ENCODE data around the gene ATRNL1. TPM values are rescaled to one million over a fixed set of nuclear protein-coding genes. Genes with fewer than 3 reads are reported as not detected.
"Not testable (repeated sequence)": the region's sequence is repeated elsewhere in the genome, so short reads cannot be mapped to it uniquely, and the experiment has no call there.

Gene ATRNL1
- total RNA-seq, 1 experiment from 2014 or later = 0.47 TPM

DNA sequence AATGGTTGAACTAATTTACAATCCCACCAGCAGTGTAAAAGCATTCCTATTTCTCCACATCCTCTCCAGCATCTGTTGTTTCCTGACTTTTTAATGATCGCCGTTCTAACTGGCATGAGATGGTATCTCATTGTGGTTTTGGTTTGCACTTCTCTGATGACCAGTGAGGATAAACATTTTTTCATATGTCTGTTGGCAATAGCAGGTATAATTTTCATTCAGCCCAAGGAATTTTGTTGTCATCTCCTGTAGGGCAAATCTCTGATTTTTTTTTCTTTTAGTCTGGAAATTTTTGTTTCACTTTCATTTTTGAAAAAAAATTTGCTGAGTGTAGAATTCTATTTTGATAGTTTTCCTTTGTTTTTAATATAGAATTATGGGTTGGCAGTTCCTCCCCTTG lies 114.1 kb downstream of the ATRNL1 start:
- peak; percentile 11 for DNase-seq (ENCODE audit: low read depth)

DNA sequence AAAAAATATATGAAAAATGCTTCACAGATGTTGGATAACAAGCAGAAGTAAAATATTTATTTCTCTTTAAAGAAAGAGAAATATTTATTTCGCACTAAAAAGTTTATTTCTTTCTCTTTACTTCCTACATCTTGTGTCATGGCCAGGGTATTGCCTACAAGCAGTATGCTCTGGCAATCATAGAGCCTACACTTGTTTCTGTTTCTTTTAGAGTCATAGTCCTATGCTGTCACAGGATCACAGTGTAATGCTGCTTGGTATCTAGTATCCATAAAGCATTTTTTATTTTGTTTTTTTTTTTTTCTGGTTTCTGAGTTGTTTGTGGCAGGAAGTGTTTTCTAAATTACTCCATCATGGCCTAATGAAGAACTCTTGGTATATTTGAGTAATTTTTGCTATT lies 116.0 kb downstream of the ATRNL1 start:
- DNase-seq (ENCODE audit: low read depth) = no peak

DNA sequence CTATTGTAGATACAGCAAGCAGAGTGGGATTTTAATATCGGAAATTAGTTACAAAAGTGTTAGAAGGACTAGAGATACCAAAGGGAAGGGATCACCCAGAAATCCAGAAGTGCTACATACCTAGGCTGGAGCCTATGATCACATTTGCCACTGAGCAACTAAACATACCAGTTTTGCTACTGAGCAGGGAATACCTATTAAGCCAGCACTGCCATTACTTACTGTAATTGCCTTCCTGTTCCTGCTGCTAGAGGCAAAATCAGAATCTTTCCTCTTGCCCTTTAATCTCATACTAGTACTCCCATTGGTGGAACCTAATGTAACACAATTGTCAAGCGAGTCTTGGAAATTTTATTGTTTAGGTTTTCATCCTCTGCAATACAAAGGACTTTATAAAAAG lies 121.7 kb downstream of the ATRNL1 start:
- DNase-seq (ENCODE audit: low read depth) = no peak

DNA sequence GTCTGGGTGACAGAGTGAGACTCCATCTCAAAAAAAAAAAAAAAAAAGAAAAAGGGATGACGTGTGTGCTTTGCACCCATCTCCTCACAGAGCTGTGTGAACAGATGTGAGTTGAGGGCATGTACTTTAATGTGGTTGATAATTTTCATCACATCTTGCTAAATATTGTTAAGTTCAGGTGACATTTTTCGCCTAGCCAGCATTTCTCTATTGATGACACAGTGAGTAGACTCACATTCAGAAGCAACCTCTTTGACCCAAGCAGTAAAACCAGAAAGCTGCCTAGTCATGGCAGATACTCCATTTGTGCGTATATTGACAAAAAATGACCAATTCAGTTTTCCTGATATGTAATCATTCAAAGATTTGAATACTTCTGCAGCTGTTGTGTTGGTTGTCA lies 126.0 kb downstream of the ATRNL1 start:
- no peak for DNase-seq (ENCODE audit: low read depth)

DNA sequence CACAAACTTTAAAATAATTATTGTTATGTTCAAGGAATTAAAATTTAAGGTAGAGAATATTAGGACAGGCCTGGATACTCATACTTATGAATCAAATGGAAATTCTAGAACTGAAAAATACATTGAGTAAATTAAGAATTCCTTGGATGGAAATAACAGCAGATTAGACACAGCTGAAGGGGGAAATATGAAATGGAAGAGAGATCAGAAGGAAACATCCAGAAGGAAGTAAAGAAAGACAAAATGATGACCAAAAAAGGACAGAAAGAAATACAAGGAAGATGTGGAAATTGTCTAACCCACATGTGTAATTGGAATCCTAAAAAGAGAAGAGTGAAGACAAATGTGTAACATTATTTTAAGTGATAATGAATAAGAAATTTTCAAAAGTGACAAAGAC lies 128.9 kb downstream of the ATRNL1 start:
- DNase-seq (ENCODE audit: low read depth) = no peak

DNA sequence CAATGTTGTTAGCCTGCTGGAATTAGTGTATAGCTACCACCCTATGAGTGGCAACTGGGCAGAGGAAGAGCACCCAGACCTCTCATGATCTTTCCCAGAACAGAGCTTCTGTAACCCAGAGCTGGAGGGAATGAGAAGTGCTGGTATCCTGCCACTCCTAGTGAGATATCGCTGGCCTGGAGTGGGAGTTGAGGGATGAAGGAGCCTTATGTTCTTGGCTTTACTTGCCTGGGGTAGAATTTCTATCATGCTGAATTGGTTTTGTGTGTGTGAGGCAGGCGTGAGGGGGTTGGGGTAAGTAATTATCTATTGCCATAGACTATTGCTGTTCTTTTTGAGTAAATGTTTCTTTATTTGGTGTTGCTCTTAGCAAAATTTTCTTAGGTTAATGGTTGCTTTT lies 146.6 kb downstream of the ATRNL1 start:
- no peak for DNase-seq (ENCODE audit: low read depth)

DNA sequence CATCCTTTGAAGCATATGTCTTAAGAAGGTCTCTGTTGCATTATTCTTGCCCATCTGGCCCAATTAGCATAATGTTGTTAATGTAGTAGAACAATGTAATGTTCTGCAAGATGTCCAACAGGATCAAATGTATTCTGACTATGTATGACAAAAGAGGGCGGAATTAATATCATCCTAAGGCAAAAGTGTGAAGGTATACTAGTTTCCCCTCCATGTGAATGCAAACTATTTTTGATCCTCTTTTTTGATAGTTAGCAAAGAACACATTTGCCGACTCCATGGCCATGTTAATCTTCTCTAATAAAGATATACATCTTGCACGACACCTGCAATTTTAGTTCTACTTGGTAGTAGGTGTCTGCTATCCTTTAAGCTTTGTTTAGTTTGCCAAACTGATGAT lies 157.6 kb downstream of the ATRNL1 start:
- DNase-seq (ENCODE audit: low read depth) = no peak

DNA sequence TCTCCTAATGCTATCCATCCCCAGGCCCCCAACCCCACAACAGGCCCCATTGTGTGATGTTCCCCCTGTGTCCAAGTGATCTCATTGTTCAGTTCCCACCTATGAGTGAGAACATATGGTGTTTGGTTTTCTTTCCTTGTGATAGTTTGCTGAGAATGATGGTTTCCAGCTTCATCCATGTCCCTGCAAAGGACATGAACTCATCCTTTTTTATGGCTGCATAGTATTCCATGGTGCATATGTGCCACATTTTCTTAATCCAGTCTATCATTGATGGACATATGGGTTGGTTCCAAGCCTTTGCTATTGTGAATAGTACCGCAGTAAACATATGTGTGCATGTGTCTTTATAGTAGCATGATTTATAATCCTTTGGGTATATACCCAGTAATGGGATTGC lies 160.6 kb downstream of the ATRNL1 start:
- DNase-seq (ENCODE audit: low read depth) = not testable (repeated sequence)

DNA sequence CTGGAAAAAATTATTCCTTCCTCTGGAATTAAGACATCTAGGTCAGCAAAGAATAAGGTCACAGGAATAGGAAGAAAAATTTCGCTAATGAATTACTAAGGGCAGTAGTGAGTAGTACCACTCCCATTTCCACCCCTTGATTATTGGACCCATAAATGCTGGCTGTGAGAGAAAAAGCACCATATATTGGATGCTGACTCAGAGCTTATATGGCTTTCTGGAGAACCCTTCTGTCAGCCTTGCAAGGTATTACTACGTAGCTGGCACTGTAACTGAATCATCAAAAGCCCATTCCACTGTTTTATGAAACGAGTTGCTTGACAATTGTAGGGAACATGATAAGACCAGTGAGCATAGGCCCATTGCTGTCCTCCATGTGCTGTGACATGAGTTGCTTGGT lies 179.3 kb downstream of the ATRNL1 start:
- DNase-seq (ENCODE audit: low read depth) = no peak

DNA sequence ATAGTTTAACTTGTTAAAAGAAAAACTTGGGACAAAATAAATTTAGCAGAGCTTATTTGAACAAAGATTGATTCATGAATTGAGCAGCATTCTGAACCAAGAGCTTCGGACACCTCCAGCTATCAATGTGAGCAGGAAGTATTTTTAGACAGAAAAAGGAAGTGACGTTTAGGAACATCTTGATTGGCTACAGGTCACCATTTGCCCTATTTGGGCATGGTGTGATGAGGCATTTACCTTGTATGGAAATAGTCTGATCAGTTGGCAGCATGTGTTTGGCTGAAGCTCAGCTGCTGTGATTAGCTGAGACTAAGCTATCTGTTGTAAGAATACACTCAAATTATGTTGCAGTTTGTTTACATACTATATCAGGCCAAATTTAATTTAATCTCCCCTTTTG lies 185.1 kb downstream of the ATRNL1 start:
- peak; percentile 15 for DNase-seq (ENCODE audit: low read depth)

DNA sequence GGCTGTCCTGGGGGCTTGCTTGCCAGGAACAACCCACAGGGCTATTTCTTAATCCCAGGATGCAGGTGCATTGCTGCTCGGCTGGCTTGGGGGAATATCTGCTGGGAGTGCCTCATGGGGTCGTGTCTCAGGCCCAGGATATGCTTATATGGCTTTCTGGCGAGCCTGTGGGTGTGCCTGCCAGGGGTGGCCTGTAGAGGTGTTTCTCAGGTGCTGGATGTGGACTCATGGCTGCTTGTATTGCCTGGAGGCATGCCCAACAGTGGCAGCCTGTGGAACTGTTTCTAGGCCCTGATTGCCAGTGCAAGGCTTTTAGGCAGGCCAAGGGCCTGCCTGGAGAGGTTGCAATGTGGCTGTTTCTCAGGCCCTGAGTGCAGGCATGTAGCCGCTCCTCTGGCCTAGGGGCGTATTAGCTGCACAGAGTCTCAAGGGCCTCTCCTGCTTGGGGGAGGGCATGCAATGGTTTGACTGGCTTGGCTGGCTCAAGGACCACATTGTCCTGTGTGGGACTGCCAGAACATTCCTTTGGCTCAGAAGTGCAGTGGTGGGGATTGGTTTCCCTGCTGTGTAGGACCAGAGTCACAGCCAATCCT lies 202.1 kb downstream of the ATRNL1 start:
- DNase-seq (ENCODE audit: low read depth) = no peak

DNA sequence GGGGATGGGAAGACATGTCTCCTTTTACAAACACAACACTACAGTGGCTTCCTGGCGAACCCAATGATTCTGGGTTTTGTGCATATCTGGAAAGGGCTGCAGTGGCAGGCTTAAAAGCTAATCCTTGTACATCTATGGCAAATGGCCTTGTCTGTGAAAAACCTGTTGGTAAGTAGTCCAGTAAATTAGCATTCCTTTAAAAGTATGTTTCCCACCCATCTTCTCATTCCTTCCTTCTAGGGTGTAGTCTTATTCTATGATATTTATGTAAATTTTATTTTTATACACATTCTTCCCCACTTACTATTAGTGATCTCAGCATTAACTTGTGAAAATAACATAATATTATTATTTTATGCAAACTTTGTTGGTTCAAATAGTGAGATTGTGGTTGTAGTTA lies 206.9 kb downstream of the ATRNL1 start:
- no peak for DNase-seq (ENCODE audit: low read depth)

DNA sequence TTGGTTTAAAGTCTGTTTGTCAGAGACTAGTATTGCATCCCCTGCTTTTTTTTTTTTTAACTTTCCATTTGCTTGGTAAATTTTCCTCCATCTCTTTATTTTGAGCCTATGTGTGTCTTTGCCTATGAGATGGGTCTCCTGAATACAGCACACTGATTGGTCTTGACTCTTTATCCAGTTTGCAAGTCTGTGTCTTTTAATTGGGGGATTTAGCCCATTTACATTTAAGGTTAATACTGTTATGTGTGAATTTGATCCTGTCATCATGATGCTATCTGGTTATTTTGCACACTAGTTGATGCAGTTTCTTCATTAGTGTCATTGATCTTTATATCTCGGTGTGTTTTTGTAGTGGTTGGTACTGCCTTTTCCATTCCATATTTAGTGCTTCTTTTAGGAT lies 226.5 kb downstream of the ATRNL1 start:
- not testable (repeated sequence) for DNase-seq (ENCODE audit: low read depth)

DNA sequence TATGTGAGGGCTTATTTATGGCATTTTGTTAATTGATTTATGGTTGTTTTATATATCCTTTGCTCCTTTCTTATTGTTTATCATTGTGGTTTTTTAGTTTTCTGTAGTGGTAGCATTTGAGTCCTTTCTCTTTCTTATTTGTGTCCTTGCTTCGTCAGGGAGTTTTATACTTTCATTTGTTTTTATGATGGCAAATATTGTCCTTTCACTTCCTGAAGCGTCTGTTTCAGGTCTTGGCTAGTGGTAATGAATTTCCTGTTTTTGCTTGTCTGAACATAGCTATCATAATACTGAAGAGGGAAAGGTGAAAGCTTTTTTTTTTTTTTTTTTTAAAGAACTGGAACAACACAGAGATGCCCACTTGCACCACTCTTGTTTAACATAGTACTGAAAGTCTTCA lies 228.2 kb downstream of the ATRNL1 start:
- no peak for DNase-seq (ENCODE audit: low read depth)

DNA sequence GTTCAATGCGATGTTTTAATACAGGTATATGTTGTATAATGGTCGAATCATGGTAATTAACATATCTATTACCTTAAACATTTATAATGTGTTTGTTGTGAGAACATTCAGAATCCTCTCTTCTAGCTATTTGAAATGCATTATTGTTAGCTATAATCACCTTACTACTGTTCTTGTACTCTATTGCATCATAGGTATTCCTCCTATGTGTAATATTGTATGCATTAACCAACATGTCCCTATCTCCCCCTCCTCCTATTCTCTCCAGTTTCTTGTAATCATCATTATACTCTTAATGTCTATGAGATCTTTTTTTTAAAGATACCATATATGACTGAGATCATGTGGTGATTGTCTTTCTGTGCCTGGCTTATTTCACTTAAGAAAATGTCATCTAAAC lies 235.2 kb downstream of the ATRNL1 start:
- no peak for DNase-seq (ENCODE audit: low read depth)

DNA sequence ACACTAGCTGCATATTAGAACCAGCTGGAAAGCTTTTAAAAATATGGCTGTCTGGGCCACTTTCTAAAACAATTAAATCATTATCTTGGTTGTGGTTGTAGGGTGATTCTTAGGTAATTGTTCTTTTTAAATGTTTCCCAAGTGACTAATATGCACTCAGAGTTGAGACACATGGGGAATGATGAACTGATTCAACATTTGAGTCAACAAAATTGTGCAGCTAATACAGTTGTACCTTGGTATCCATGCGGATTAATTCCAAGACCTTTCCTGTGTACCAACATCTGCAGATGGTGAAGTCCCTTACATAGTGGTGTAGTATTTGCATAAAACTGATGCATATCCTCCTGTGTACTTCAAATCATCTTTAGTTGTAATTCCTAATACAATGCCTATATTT lies 242.2 kb downstream of the ATRNL1 start:
- peak; percentile 45 for DNase-seq (ENCODE audit: low read depth)

DNA sequence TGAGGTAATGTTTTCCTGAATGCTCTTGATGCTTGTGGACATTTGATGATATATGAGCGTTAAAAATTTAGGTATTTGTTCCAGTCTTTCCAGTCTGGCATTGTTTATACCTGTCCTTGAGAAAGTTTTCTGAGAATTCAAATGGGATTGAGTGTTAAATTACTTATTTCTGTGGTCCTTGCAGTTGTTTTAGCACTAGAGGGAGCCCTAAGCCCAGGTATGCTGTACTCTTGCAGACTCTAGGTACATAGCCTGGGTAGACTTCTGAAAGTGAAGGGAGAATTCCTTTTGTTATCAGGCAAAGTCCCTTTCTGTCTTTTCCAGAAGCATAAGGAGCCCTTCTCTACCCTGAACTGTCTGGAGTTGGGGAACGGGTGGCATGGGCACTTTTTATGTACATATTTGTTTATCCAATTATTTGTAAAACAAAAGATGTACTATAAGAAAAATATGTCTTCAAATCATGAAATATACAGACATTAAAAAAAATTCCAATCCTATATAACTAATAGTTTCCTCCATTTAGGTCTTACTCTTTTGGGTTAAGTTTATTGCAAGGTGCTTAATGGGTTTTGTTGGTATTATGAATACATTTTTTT lies 262.1 kb downstream of the ATRNL1 start:
- DNase-seq (ENCODE audit: low read depth) = peak; percentile 37

DNA sequence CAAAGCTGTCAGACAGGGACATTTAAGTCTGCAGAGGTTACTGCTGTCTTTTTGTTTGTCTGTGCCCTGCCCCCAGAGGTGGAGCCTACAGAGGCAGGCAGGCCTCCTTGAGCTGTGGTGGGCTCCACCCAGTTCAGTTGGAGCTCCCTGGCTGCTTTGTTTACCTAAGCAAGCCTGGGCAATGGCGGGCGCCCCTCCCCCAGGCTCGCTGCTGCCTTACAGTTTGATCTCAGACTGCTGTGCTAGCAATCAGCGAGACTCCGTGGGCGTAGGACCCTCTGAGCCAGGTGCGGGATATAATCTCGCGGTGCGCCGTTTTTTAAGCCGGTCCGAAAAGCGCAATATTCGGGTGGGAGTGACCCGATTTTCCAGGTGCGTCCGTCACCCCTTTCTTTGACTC lies 274.8 kb downstream of the ATRNL1 start:
- DNase-seq (ENCODE audit: low read depth) = not testable (repeated sequence)

DNA sequence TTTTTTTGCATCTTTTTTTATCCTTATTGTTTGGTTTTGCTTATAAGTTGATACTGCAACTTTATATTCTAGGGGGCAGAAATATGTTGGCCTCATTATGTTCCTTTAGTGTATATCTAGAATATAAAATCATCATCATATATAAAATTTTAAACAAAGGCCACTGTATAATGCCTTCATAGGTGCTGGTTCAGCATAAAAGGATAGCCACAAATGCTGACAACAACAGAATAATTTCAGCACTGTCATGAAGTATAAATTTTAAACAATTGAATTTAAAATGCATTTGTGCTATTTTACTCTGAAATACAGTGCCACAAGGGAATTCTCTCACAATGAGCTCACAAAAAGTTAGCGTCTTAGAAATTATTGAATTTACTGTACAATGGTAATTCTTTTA lies 285.9 kb downstream of the ATRNL1 start:
- DNase-seq (ENCODE audit: low read depth) = no peak

DNA sequence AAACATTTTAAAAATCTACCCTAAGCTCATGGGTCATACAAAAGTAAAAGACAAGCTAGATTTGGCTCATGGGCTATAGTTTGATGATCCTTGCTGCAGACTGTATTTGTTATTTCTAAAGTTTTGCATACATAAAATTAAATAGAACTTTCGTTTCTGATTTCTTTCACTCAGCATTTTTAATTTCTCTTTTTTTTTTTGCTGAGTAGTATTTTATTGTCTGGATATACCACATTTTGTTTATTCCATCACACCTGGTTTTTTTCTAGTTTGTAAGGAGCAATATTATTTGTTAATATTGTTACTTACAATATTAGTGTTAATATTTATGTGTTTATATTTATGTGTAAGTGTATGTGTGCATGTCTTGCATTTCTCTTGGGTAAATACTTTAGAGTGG lies 291.5 kb downstream of the ATRNL1 start:
- DNase-seq (ENCODE audit: low read depth) = no peak

DNA sequence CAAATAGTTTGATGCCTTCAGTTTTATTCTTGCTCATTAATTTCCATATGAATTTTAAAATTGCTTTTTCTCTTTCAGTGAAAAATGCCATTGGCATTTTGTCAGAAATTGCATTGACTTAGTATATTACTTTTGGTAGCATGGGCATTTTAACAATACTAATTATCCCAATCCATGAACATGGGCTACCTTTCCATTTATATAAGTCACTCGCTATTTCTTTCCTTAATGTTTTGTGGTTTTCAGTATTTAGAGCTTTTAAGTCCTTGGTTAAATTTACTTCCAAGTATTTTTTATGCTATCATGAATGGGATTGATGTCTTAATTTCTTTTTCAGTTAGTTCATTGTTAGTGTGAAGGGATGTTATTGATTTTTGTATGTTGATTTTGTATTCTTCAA lies 297.4 kb downstream of the ATRNL1 start:
- no peak for DNase-seq (ENCODE audit: low read depth)

DNA sequence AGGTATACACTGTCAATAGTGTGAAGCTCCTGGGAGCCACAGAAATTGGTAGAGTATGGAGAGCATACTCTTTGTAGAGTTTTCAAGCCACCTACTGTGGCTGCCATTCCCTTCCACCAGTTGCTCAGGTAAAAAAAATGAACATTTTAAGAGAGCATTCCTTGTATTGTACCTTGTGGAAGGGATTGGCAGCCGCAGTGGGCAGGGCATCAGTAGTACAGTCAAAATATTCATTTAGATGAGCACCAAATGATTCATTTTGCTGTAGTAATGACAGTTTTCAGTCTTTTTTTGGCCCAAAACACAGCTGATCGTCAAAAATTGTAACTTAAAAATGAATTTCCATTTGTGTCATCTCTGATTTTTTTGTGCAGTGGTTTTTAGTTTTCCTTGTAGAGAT lies 304.9 kb downstream of the ATRNL1 start:
- no peak for DNase-seq (ENCODE audit: low read depth)

DNA sequence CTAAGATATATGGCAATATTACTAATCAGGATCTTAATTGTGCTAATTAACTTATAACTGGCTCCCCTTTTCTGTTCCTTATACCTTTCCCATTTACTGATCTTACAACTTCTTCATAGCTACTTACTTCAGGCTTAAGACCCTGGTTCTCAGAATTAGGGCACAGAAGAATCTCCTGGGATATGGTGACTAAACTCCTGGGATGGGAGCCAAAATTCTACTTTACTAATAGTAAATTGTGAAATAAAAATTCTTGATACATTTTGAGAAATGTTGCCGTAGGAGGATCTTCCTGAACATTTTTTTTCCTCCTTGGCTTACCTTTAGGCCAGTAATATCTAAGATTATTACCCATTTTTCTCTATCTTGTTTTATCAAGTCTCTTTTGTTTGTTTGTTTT lies 309.5 kb downstream of the ATRNL1 start:
- DNase-seq (ENCODE audit: low read depth) = peak; percentile 16

DNA sequence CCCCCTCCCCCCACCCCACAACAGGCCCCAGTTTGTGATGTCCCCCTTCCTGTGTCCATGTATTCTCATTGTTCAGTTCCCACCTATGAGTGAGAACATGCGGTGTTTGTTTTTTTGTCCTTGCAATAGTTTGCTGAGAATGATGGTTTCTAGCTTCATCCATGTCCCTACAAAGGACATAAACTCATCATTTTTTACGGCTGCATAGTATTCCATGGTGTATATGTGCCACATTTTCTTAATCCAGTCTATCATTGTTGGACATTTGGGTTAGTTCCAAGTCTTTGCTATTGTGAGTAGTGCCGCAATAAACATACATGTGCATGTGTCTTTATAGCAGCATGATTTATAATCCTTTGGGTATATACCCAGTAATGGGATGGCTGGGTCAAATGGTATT lies 312.7 kb downstream of the ATRNL1 start:
- not testable (repeated sequence) for DNase-seq (ENCODE audit: low read depth)

Measured in HT1080 (cell line).